Stimulated activated naive CD4-positive, alpha-beta T cell (primary cell): Measurements from ENCODE around the gene MIOX.
"Not testable (repeated sequence)": the region's sequence is repeated elsewhere in the genome, so short reads cannot be mapped to it uniquely, and the experiment has no call there.

Source experiments
- DNase-seq, 6 experiments: peaks; one replicate each; lab custom pipeline; 2025; lab: John Stamatoyannopoulos, UW

MIOX gene

DNA sequence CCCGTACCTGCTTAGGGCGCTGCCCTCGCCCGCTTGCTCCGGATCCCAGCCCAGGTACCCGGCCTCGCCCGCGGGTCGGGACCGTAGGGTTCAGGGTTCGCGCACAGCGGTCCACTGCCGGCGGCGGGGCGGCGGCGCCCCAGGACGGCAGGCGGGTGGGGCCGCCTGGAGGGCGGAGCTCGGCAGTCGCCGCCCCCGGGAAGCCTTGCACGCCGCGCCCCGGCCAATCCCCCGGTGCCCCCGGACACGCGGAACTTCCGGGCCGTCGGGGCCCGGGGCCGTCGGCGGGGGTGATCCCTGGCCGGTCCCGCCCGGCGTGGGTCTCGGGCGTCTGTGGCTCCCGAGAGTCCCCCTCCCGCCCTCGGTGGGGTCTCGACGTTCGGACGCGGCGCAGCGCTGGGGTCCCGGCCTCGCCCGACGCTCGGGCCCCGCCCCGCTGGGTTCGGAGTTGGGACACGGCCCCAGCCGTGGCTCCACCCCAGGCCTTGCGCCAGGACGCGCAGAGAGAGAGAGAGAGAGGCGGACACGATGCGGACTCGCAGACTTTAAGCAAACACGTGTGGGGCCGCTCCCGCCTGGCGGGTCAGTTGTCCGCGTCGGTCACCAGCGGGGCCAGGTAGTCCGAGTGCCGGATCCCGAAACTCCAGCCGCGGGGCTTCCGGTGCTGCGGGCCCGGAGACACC lies 43.4 kb downstream of the MIOX start, which contains the start of gene TYMP:
TSS of gene TYMP (minus strand) at position 116 of the 683 bp plus-strand sequence. CDS start 303 bp downstream, outside the sequence.
- DNase-seq: peak in 4 of 6 experiments; percentile 27 to 36 (median 32)

DNA sequence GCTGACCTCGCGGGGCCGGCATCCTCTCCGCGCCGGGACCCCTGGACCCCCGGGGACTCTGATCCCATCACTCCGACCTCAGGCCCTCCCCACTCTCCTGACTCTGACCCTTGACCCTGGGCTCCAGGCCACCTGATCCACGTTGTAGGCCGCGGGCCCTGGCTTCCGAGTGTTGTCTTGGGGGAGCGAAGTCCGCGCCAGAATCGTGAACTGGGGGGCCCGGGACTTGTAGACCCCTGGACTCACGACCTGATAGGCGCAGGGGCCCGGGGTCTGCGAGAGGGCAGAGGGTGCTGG lies 43.9 kb downstream of the MIOX start:
- DNase-seq: no peak

DNA sequence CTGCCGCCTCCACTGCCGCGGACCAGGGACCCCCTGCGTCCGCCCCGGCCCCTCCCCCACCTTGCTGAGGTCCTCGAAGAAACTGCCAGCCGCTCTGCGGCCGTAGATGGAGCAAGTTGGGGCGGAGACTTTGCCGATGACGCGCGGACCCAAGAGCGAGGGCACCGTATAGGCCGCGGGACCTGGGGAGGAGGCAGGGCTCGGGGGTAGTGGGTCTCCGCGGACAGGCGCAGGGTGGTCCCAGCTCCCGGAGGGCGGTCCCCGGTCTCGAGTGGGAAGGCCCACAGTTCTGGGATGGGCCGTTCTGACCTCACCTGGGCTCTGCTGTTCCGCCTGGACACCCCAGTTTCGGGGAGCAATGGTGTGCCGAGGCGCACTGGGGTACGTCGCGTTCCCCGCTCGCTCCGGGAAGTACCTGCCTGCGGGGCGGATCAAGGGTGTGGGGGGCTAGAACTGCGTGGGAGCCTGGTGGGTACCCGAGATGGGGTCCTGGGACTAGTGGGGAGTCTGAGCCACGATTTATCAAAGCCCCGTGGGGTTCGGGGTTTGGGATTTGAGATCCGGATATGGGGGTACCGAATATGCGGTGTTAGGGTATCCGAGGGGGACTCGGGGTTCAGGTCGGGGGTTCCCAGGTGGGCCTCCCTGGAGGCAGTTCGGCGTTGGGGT lies 44.4 kb downstream of the MIOX start:
- peak in 4 of 6 experiments; percentile 42 to 66 (median 59) for DNase-seq

GRCh38 chr22:50531546-50531961 lies 44.9 kb downstream of the MIOX start:
- DNase-seq: peak in 3 of 6 experiments; percentile 33 to 55 (median 34)

GRCh38 chr22:50531962-50532674 lies 45.5 kb downstream of the MIOX start:
- DNase-seq: no peak

DNA sequence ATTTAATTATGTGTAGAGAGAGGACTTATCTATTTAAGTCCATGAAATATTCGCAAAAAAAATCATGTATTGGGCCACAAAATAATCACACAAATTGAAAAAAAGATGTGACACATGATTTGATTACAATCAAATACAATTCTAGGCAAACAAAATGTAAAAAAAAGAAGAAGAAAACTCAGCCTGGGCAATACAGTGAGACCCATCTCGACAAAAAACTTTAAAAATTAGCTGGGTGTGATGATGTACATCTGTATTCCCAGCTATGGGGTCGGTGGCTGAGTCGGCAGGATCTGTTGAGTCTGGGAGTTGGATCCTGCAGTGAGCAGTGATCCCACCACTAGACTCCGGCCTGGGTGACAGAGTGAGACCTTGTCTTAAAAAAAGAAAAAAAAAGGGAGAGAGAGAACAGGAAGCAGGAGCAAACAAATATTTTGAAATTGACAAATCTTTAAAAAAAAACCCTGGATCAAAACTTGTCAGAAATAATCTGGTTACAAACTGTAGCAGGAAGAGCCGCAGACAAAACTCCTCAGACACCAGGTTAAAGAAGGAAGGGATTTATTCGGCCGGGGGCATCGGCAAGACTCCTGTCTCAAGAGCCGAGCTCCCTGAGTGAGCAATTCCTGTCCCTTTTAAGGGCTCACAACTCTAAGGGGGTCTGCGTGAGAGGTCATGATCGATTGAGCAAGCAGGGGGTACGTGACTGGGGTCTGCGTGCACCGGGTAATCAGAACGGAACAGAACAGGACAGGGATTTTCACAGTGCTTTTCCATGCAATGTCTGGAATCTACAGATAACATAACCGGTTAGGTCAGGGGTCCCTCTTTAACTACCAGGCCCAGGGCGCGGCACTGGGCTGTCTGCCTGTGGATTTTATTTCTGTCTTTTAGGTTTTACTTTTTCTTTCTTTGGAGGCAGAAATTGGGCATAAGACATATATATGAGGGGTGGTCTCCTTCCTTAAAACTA lies 46.5 kb downstream of the MIOX start:
- no peak for DNase-seq

DNA sequence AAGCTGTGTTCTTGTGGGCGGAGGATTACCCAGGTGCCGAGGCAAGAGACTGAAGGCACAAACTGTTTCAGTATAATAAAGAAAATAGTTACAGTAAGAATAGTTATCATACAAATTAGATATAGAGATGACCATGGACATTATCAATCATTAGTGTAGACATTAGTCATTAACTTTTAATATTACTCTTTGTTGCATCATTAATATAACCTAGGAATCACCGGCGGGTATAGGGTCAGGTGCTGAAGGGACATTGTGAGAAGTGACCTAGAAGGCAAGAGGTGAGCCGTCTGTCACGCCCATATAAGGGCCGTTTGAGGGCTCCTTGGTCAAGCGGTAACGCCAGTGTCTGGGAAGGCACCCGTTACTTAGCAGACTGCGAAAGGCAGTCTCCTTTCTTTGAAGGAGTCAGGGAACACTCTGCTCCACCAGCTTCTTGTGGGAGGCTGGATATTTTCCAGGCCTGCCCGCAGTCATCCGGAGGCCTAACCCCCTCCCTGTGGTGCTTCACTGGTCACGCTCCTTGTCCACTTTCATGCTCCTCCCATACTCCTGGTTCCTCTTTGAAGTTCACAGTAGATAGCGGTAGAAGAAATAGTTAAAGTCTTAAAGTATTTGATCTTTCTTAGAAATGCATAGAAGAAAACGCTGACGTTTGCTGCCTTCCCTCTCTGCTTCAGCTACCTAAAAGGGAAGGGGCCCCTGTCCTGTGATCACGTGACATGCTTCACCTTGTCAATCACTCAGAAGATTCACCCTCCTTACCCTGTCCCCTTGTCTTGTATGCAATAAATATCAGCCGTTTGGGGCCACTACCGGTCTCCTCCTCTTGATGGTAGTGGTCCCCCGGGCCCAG lies 47.4 kb downstream of the MIOX start:
- DNase-seq: not testable (repeated sequence)

DNA sequence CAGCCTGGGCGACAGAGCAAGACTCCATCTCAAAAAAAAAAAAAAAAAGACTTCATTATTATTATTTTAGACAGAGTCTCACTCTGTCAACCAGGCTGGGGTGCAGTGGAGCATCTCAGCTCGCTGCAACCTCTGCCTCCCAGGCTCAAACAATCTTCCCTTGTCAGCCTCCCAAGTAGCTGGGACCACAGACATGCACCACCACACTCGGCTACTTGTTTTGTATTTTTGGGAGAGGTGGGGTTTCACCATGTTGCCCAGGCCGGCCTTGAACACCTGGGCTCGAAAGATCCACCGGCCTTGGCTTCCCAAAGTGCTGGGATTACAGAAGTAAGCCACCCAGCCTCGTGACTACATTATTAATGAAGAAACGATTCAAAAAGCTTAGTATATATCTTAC lies 48.5 kb downstream of the MIOX start:
- DNase-seq: no peak

GRCh38 chr22:50536226-50536625 lies 49.6 kb downstream of the MIOX start:
- no peak for DNase-seq

DNA sequence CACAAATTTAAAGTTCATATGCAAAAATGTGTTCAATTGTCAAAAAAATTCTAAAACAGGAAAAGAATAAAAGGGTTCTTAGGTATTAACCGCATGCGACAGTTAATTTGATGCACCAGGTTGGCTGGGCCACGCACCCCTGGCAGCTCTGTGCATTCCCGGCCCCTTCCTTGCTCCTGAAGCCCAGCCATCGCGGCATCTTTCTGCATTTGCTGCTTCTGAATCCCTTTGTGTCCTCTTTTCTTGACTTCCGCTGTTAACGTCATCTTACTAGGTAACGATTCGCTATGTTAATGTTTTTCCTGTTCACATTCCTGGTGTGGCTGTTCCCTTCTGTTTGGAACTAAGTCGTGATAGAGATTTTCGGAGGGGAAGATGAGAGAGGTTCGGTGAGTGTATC lies 51.1 kb downstream of the MIOX start:
- no peak for DNase-seq
